Measurements from ENCODE around the gene KCNH1.

KCNH1 gene

GRCh38 chr1:210648588-210649269 is 485.2 kb downstream of the KCNH1 start:
- H3K9ac ChIP-seq (ENCODE audit: low read length), result no peak overlapping the region
- H3K27ac ChIP-seq (ENCODE audit: low read depth, low read length), result no peak overlapping the region
- no peaks in the 10 kb centered on the region for H3K27me3 ChIP-seq (ENCODE audit: control insufficient read depth in 1 of 2, insufficient read depth in 2 of 2, low read length in 2 of 2)
- no peak overlapping the region for H3K4me3 ChIP-seq (ENCODE audit: low read depth in 1 of 2, low read length in 2 of 2)
- H3K9me3 ChIP-seq (ENCODE audit: low read length), result no peaks in the 10 kb centered on the region
- H3K36me3 ChIP-seq (ENCODE audit: insufficient read depth, low read length), result no peaks in the 10 kb centered on the region
- no peaks in the 10 kb centered on the region for H3K4me1 ChIP-seq (ENCODE audit: insufficient read depth, low read length)

DNA sequence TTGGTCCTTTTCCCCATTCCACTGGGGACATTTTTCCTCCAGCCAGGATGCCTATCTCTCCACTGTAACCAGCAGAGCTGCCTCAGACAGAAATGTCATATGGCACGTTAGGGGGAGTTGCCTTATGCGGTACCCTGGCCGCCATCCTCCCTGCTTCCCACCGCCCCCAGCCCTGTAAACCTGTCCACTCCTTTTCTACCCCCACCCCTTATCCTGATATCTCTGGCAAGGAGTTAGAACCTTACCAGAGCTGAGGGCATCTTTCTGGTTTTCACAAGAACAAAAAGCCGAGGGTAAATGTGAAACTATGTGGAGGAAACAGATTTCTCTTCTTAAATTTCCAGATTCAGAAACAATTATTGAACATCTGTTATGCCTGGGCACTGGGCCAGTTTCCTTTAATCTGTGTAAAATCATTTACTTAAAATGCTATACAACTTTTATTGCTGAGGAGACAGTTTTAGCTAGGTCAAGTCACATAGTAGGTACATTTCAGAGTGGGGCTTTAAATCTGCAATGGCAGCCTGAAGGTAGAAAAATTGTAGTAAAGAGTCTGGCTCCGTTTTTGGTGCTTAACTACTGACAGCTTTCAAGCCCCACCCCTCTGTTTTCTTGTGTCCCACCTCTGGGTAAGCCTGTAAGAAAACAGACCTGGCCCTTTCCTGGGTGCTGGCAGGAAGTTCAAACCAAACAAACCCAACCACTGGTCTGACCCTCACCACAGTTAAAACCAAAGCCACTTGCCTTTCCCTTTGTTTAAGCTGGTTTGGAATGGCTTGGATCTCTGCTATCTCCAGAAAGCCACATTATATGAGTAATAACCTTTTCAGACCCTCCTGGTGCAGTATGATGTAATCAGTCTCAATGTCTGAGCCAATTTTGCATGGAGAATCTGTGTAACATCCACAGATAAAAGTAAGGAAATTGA is 486.3 kb downstream of the KCNH1 start:
- Histone ChIP-seq H3K9me3 (ENCODE audit: low read length) (no peaks in the 10 kb centered on the region), H3K36me3 (ENCODE audit: insufficient read depth, low read length) (no peaks in the 10 kb centered on the region), H3K27me3 (ENCODE audit: control insufficient read depth in 1 of 2, insufficient read depth in 2 of 2, low read length in 2 of 2) (no peaks in the 10 kb centered on the region), H3K4me1 (ENCODE audit: insufficient read depth, low read length) (no peaks in the 10 kb centered on the region), H3K27ac (ENCODE audit: low read depth, low read length) (no peak overlapping the region), H3K9ac (ENCODE audit: low read length) (no peak overlapping the region), H3K4me3 (ENCODE audit: low read depth in 1 of 2, low read length in 2 of 2) (no peak overlapping the region)

- H3K36me3 ChIP-seq (ENCODE audit: insufficient read depth, low read length), result no peaks in the 10 kb centered on the region
- H3K4me3 ChIP-seq (ENCODE audit: low read depth in 1 of 2, low read length in 2 of 2), result no peak overlapping the region
- H3K27me3 ChIP-seq (ENCODE audit: control insufficient read depth in 1 of 2, insufficient read depth in 2 of 2, low read length in 2 of 2), result no peaks in the 10 kb centered on the region
- H3K9me3 ChIP-seq (ENCODE audit: low read length), result no peaks in the 10 kb centered on the region
- no peaks in the 10 kb centered on the region for H3K4me1 ChIP-seq (ENCODE audit: insufficient read depth, low read length)
- H3K27ac ChIP-seq (ENCODE audit: low read depth, low read length), result no peak overlapping the region
- no peak overlapping the region for H3K9ac ChIP-seq (ENCODE audit: low read length)
Measured at GRCh38 chr1:210646258-210646616, 487.7 kb downstream of the KCNH1 start.

DNA sequence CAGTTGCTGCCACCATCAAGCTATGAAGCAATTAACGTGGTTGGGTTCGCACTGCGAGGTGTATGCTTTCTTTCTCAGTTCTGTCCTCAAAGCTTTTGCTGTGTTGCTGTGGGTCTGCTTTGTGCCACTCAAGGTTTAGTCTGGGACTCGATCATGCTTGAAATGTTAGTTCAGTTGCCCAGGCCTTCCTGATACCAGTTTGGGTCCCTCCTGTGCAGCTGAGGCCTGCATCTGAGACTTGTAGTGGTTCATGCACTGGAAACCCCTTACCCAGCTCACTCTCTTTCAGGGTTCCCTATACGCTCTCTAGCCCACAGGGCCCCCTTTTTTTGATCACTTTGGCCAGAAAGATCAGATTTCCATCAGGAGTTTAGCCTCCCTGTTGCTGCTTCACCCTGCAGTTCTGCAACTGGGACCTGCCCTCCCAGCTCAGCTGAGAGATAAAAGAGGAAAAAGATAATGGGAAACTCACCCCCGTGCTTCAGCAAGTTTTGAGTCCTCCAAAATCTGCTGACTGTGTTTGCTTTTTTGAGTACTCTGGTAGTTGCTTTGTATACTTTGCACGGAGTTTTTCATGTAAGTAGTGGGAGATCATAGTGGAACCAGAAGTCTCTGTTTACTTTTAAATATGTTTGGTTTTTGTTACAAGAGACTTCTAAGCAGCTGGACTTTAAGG is 488.2 kb downstream of the KCNH1 start:
- H3K4me3 ChIP-seq (ENCODE audit: low read depth in 1 of 2, low read length in 2 of 2), result no peak overlapping the region
- no peak overlapping the region for H3K27ac ChIP-seq (ENCODE audit: low read depth, low read length)
- no peaks in the 10 kb centered on the region for H3K36me3 ChIP-seq (ENCODE audit: insufficient read depth, low read length)
- no peaks in the 10 kb centered on the region for H3K4me1 ChIP-seq (ENCODE audit: insufficient read depth, low read length)
- no peaks in the 10 kb centered on the region for H3K9me3 ChIP-seq (ENCODE audit: low read length)
- H3K27me3 ChIP-seq (ENCODE audit: control insufficient read depth in 1 of 2, insufficient read depth in 2 of 2, low read length in 2 of 2), result no peaks in the 10 kb centered on the region
- H3K9ac ChIP-seq (ENCODE audit: low read length), result no peak overlapping the region

- Histone ChIP-seq H3K9ac (ENCODE audit: low read length) (no peak overlapping the region), H3K9me3 (ENCODE audit: low read length) (no peaks in the 10 kb centered on the region), H3K36me3 (ENCODE audit: insufficient read depth, low read length) (no peaks in the 10 kb centered on the region), H3K27me3 (ENCODE audit: control insufficient read depth in 1 of 2, insufficient read depth in 2 of 2, low read length in 2 of 2) (no peaks in the 10 kb centered on the region), H3K4me3 (ENCODE audit: low read depth in 1 of 2, low read length in 2 of 2) (no peak overlapping the region), H3K27ac (ENCODE audit: low read depth, low read length) (no peak overlapping the region), H3K4me1 (ENCODE audit: insufficient read depth, low read length) (no peaks in the 10 kb centered on the region)
Measured at GRCh38 chr1:210641582-210641981, 492.4 kb downstream of the KCNH1 start.

GRCh38 chr1:210635108-210635507 is 498.8 kb downstream of the KCNH1 start:
- no peaks in the 10 kb centered on the region for H3K9me3 ChIP-seq (ENCODE audit: low read length)
- H3K4me3 ChIP-seq (ENCODE audit: low read depth in 1 of 2, low read length in 2 of 2), result no peak overlapping the region
- H3K27me3 ChIP-seq (ENCODE audit: control insufficient read depth in 1 of 2, insufficient read depth in 2 of 2, low read length in 2 of 2), result no peaks in the 10 kb centered on the region
- H3K27ac ChIP-seq (ENCODE audit: low read depth, low read length), result no peak overlapping the region
- no peaks in the 10 kb centered on the region for H3K36me3 ChIP-seq (ENCODE audit: insufficient read depth, low read length)
- H3K9ac ChIP-seq (ENCODE audit: low read length), result no peak overlapping the region
- no peaks in the 10 kb centered on the region for H3K4me1 ChIP-seq (ENCODE audit: insufficient read depth, low read length)

DNA sequence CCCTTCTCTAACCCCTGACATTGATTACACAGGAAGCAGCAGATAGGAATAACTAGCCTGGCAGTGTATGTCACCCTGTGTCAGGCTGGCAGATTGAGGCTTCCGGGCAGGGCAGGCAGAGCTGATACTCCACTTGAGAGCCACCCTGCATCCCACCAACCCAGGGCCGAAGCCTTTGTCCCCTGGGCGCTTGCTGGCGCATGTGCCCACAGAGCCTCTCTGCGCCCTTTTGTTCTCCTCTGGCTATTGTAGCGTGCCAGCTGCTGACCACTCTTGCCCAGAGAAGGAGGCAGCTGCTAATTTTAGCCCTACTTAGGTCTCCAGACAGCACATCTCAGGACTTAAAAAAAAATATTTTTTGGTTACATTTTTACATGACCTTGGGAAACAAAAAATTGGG is 500.3 kb downstream of the KCNH1 start:
- no peaks in the 10 kb centered on the region for H3K4me1 ChIP-seq (ENCODE audit: insufficient read depth, low read length)
- H3K4me3 ChIP-seq (ENCODE audit: low read depth in 1 of 2, low read length in 2 of 2), result no peak overlapping the region
- H3K9me3 ChIP-seq (ENCODE audit: low read length), result no peaks in the 10 kb centered on the region
- no peaks in the 10 kb centered on the region for H3K27me3 ChIP-seq (ENCODE audit: control insufficient read depth in 1 of 2, insufficient read depth in 2 of 2, low read length in 2 of 2)
- H3K36me3 ChIP-seq (ENCODE audit: insufficient read depth, low read length), result no peaks in the 10 kb centered on the region
- H3K9ac ChIP-seq (ENCODE audit: low read length), result no peak overlapping the region
- H3K27ac ChIP-seq (ENCODE audit: low read depth, low read length), result no peak overlapping the region

DNA sequence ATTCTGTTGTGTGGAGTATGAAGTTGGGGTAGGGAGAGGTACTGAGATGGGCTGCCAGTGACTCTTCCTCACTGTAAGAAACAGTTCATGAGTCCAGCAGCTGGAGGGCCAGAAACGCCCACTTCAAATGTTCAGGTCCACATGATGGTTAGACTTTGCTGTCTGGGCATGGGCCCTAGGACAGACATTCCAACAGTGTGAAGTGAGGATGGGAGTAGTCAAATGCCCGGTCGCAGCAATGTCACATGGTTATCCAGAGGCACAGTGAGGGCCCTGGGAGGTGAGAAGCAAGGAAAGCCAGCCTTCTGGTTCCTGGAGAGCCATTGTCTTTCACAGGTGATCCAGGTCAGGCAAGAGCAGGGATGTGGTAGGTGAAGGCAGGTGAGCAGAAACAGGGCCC is 500.8 kb downstream of the KCNH1 start:
- Histone ChIP-seq H3K9ac (ENCODE audit: low read length) (no peak overlapping the region), H3K9me3 (ENCODE audit: low read length) (no peaks in the 10 kb centered on the region), H3K27me3 (ENCODE audit: control insufficient read depth in 1 of 2, insufficient read depth in 2 of 2, low read length in 2 of 2) (no peaks in the 10 kb centered on the region), H3K36me3 (ENCODE audit: insufficient read depth, low read length) (no peaks in the 10 kb centered on the region), H3K27ac (ENCODE audit: low read depth, low read length) (no peak overlapping the region), H3K4me1 (ENCODE audit: insufficient read depth, low read length) (peaks cover 4% of the 10 kb centered on the region), H3K4me3 (ENCODE audit: low read depth in 1 of 2, low read length in 2 of 2) (no peak overlapping the region)

- H3K9ac ChIP-seq (ENCODE audit: low read length), result no peak overlapping the region
- H3K9me3 ChIP-seq (ENCODE audit: low read length), result no peaks in the 10 kb centered on the region
- no peaks in the 10 kb centered on the region for H3K27me3 ChIP-seq (ENCODE audit: control insufficient read depth in 1 of 2, insufficient read depth in 2 of 2, low read length in 2 of 2)
- peaks cover 13% of the 10 kb centered on the region for H3K4me1 ChIP-seq (ENCODE audit: insufficient read depth, low read length)
- no peak overlapping the region for H3K4me3 ChIP-seq (ENCODE audit: low read depth in 1 of 2, low read length in 2 of 2)
- H3K27ac ChIP-seq (ENCODE audit: low read depth, low read length), result no peak overlapping the region
- H3K36me3 ChIP-seq (ENCODE audit: insufficient read depth, low read length), result no peaks in the 10 kb centered on the region
Measured at GRCh38 chr1:210631399-210631798, 502.5 kb downstream of the KCNH1 start.

- no peaks in the 10 kb centered on the region for H3K9me3 ChIP-seq (ENCODE audit: low read length)
- H3K36me3 ChIP-seq (ENCODE audit: insufficient read depth, low read length), result no peaks in the 10 kb centered on the region
- H3K9ac ChIP-seq (ENCODE audit: low read length), result no peak overlapping the region
- H3K4me1 ChIP-seq (ENCODE audit: insufficient read depth, low read length), result peaks cover 13% of the 10 kb centered on the region
- H3K4me3 ChIP-seq (ENCODE audit: low read depth in 1 of 2, low read length in 2 of 2), result no peak overlapping the region
- no peak overlapping the region for H3K27ac ChIP-seq (ENCODE audit: low read depth, low read length)
- H3K27me3 ChIP-seq (ENCODE audit: control insufficient read depth in 1 of 2, insufficient read depth in 2 of 2, low read length in 2 of 2), result no peaks in the 10 kb centered on the region
Measured at GRCh38 chr1:210629276-210629675, 504.7 kb downstream of the KCNH1 start.

DNA sequence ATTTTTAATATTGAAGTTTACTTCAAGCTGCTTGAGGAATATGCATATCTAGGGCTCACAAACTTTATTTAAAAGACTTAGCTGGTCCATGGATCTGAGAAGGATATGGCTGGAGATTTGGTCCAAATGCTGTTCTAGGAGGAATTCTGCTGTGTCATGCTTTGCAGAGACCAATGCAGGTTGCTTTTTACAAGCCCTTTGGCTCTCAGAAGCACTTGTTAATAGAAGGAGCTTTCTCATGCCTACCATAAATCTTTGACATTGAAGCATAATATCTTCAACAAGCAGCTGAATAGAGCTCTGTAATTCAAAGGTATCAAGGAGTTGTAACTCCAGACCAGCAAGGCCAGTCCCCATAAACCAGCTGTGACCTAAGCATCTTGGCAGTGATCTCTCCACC is 506.2 kb downstream of the KCNH1 start:
- no peak overlapping the region for H3K4me3 ChIP-seq (ENCODE audit: low read depth in 1 of 2, low read length in 2 of 2)
- H3K9ac ChIP-seq (ENCODE audit: low read length), result no peak overlapping the region
- H3K36me3 ChIP-seq (ENCODE audit: insufficient read depth, low read length), result no peaks in the 10 kb centered on the region
- peaks cover 13% of the 10 kb centered on the region for H3K4me1 ChIP-seq (ENCODE audit: insufficient read depth, low read length)
- no peaks in the 10 kb centered on the region for H3K27me3 ChIP-seq (ENCODE audit: control insufficient read depth in 1 of 2, insufficient read depth in 2 of 2, low read length in 2 of 2)
- H3K27ac ChIP-seq (ENCODE audit: low read depth, low read length), result no peak overlapping the region
- H3K9me3 ChIP-seq (ENCODE audit: low read length), result no peaks in the 10 kb centered on the region
